PC-9 (cell line): ENCODE measurements around the gene NEB. TPM values are rescaled to one million over a fixed set of nuclear protein-coding genes. Genes with fewer than 3 reads are reported as not detected.

ENCODE experiments used
- BruUV-seq: library from RNA; stranded (reverse); fragments of 400-500 nt; replicated peaks from 2 replicates; lab custom pipeline; 2021; lab: Mats Ljungman, UMichigan
- CTCF ChIA-PET: fragments of 300-600 bp; sonication (Branson Sonifier 250); formaldehyde crosslinking; loops from one replicate; lab custom pipeline; 2022; ENCODE audit warnings: antibody characterized with exemption; lab: Charles Lee
- POLR2A ChIA-PET: fragments of 300-600 bp; sonication (Branson Sonifier 250); formaldehyde crosslinking; loops from one replicate; lab custom pipeline; 2022; ENCODE audit warnings: antibody characterized with exemption; ENCODE audit not compliant: unreplicated experiment; lab: Charles Lee
- DNase-seq, 2 experiments: peaks; one replicate each; pipeline versions ENCODE4 v3.0.0 to v3.0.0-alpha.2; 2015 to 2022; ENCODE audit warnings: mixed read lengths in 1 of 2
- H2AFZ ChIP-seq: fragments of 200-600 bp; sonication (generic); 2 replicates; pipeline ENCODE4 v1.8.1; 2017; ENCODE audit warnings: antibody characterized with exemption
- H3F3A ChIP-seq: fragments of 200-600 bp; sonication (generic); 2 replicates; pipeline ENCODE4 v1.8.1; 2017; ENCODE audit warnings: antibody characterized with exemption, mild to moderate bottlenecking, low read depth; ENCODE audit not compliant: insufficient read depth
- H3K27ac ChIP-seq: fragments of 200-600 bp; sonication (generic); 2 replicates; pipeline ENCODE4 v1.6.1; 2016; ENCODE audit warnings: mixed run types
- H3K27me3 ChIP-seq: fragments of 200-600 bp; sonication (generic); 2 replicates; pipeline ENCODE4 v1.6.1; 2016; ENCODE audit warnings: low read depth, mixed run types; ENCODE audit not compliant: insufficient read depth
- H3K36me3 ChIP-seq: fragments of 200-600 bp; sonication (generic); 2 replicates; pipeline ENCODE4 v1.6.1; 2016; ENCODE audit warnings: low read depth, mixed run types
- H3K4me1 ChIP-seq: fragments of 200-600 bp; sonication (generic); replicated peaks from 2 replicates; pipeline ENCODE4 v1.6.1; 2016; ENCODE audit warnings: mixed run types; ENCODE audit not compliant: insufficient read depth
- H3K4me2 ChIP-seq: fragments of 200-600 bp; sonication (generic); 2 replicates; pipeline ENCODE4 v1.6.1; 2017; ENCODE audit warnings: mixed run types
- H3K4me3 ChIP-seq: fragments of 200-600 bp; sonication (generic); 2 replicates; pipeline ENCODE4 v1.6.1; 2016; ENCODE audit warnings: mixed run types
- H3K79me2 ChIP-seq: fragments of 200-600 bp; sonication (generic); 2 replicates; pipeline ENCODE4 v1.6.1; 2017; ENCODE audit warnings: low read depth, mixed run types
- H3K9me2 ChIP-seq: fragments of 200-600 bp; sonication (generic); 2 replicates; pipeline ENCODE4 v1.8.1; 2017; ENCODE audit warnings: mild to moderate bottlenecking; ENCODE audit not compliant: insufficient read depth
- H3K9me3 ChIP-seq: fragments of 200-600 bp; sonication (generic); 2 replicates; pipeline ENCODE4 v1.8.1; 2016; ENCODE audit warnings: low read depth; ENCODE audit not compliant: insufficient read depth
- H4K20me1 ChIP-seq: fragments of 200-600 bp; sonication (generic); 2 replicates; pipeline ENCODE4 v1.8.1; 2017; ENCODE audit not compliant: insufficient read depth
- EZH2 ChIP-seq: fragments of 200-600 bp; sonication (generic); IDR thresholded peaks from 2 replicates; pipeline ENCODE4 v1.8.0; 2017; ENCODE audit warnings: antibody characterized with exemption, low read depth
- intact Hi-C: fragments of 100-400 bp; cut with micrococcal nuclease; formaldehyde crosslinking; loops from one replicate; pipeline ENCODE4 v1.10.0; 2022; ENCODE audit not compliant: unreplicated experiment
- total RNA-seq: library from RNA; stranded (reverse); gene quantifications from 2 replicates; pipeline ENCODE4 v1.2.3, GENCODE V29; 2021
- TF ChIP-seq, protein P1 (sequence below): fragments of 200-600 bp; sonication (generic); conservative IDR thresholded peaks from 2 replicates; pipeline ENCODE4 v1.6.1; 2017; ENCODE audit warnings: mixed run types, antibody characterized with exemption, mild to moderate bottlenecking, moderate library complexity

Gene NEB
- total RNA-seq, 1 experiment from 2014 or later, result 0.15 TPM

DNA sequence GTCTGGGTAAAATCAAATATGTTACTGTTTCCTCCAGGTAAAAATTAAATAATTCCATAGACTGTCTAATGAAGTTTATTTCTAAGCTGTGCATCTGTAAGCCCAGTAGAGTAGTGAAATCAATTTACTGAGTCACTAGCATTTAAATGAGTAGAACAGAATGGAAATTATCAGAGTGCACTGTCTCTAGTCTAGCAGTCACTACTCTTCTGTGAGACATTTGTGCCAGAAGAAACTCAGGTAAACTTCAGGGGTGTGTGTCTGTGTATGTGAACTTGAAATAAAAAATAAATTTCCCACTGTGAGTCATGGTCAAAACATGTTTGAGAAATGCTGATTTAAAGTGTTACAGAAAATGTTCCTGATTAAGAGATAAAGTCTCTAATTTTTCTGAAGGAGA, 178.2 kb downstream of the NEB start:
- no peak overlapping the region for H3K4me3 ChIP-seq
- H3K4me2 ChIP-seq, result no peak overlapping the region
- no peaks in the 10 kb centered on the region for H3K27me3 ChIP-seq
- DNase-seq, result no peak
- no peak overlapping the region for H2AFZ ChIP-seq
- no peaks in the 10 kb centered on the region for H4K20me1 ChIP-seq
- no peaks in the 10 kb centered on the region for H3F3A ChIP-seq
- TF ChIP-seq EZH2, result no peak
- TF ChIP-seq, protein P1, sequence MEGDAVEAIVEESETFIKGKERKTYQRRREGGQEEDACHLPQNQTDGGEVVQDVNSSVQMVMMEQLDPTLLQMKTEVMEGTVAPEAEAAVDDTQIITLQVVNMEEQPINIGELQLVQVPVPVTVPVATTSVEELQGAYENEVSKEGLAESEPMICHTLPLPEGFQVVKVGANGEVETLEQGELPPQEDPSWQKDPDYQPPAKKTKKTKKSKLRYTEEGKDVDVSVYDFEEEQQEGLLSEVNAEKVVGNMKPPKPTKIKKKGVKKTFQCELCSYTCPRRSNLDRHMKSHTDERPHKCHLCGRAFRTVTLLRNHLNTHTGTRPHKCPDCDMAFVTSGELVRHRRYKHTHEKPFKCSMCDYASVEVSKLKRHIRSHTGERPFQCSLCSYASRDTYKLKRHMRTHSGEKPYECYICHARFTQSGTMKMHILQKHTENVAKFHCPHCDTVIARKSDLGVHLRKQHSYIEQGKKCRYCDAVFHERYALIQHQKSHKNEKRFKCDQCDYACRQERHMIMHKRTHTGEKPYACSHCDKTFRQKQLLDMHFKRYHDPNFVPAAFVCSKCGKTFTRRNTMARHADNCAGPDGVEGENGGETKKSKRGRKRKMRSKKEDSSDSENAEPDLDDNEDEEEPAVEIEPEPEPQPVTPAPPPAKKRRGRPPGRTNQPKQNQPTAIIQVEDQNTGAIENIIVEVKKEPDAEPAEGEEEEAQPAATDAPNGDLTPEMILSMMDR, result no peak
- no peaks in the 10 kb centered on the region for H3K36me3 ChIP-seq
- no peak overlapping the region for H3K27ac ChIP-seq
- no peaks in the 10 kb centered on the region for H3K9me3 ChIP-seq
- intact Hi-C loops, result no loop called here
- no peaks in the 10 kb centered on the region for H3K79me2 ChIP-seq
- CTCF ChIA-PET, result no interaction called here
- H3K9me2 ChIP-seq, result no peaks in the 10 kb centered on the region
- BruUV-seq, result no TSS peak
- POLR2A ChIA-PET, result no interaction called here
- H3K4me1 ChIP-seq, result no peaks in the 10 kb centered on the region

DNA sequence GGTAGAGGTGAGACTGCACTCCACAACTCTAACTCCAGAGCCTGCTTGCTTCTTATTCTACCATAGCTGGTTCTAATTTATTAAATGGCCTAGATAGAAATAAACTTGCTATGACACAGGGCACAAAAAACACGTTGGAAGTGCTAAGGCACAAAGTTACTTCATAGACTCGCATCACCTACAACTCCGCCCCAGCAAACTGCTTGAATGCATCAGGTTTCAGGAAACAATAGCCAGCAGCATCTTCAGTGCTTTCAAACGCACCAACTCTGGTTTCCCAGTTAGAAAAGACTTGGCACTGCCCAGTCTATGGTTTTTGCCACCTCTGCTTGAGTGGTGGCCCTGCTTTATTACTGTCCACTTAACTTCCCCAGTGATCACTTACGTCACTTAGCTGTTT, 182.0 kb downstream of the NEB start:
- H3K9me2 ChIP-seq, result no peaks in the 10 kb centered on the region
- no peaks in the 10 kb centered on the region for H3K4me1 ChIP-seq
- H4K20me1 ChIP-seq, result no peaks in the 10 kb centered on the region
- ChIA-PET POLR2A (no interaction called here), CTCF (no interaction called here)
- H3K36me3 ChIP-seq, result no peaks in the 10 kb centered on the region
- no peaks in the 10 kb centered on the region for H3K79me2 ChIP-seq
- no peaks in the 10 kb centered on the region for H3K27me3 ChIP-seq
- no peaks in the 10 kb centered on the region for H3F3A ChIP-seq
- H3K4me2 ChIP-seq, result no peak overlapping the region
- TF ChIP-seq EZH2, result no peak
- TF ChIP-seq, protein P1, result no peak
- no peak overlapping the region for H2AFZ ChIP-seq
- intact Hi-C loops, result no loop called here
- DNase-seq, result no peak
- no peak overlapping the region for H3K27ac ChIP-seq
- H3K4me3 ChIP-seq, result no peak overlapping the region
- no TSS peak for BruUV-seq
- H3K9me3 ChIP-seq, result no peaks in the 10 kb centered on the region

GRCh38 chr2:151551556-151551955, 182.7 kb downstream of the NEB start:
- POLR2A ChIA-PET, result no interaction called here
- Histone ChIP-seq H3K27ac (no peak overlapping the region), H4K20me1 (no peaks in the 10 kb centered on the region), H3K27me3 (no peaks in the 10 kb centered on the region), H3K4me2 (no peak overlapping the region), H3K9me3 (no peaks in the 10 kb centered on the region), H3K4me3 (no peak overlapping the region), H3K36me3 (no peaks in the 10 kb centered on the region), H3K4me1 (no peaks in the 10 kb centered on the region), H3K9me2 (no peaks in the 10 kb centered on the region), H2AFZ (no peak overlapping the region), H3K79me2 (no peaks in the 10 kb centered on the region), H3F3A (no peaks in the 10 kb centered on the region)
- no peak for DNase-seq
- CTCF ChIA-PET, result no interaction called here
- TF ChIP-seq, protein P1, result no peak
- no peak for TF ChIP-seq EZH2
- BruUV-seq, result no TSS peak
- intact Hi-C loops, result no loop called here
